ENCODE measurements around the gene AKAP13. TPM values are rescaled to one million over a fixed set of nuclear protein-coding genes. Genes with fewer than 3 reads are reported as not detected.
"Not testable (repeated sequence)": the region's sequence is repeated elsewhere in the genome, so short reads cannot be mapped to it uniquely, and the experiment has no call there.

The AKAP13 gene
- total RNA-seq, 1 experiment from 2014 or later: 47.3 TPM

DNA sequence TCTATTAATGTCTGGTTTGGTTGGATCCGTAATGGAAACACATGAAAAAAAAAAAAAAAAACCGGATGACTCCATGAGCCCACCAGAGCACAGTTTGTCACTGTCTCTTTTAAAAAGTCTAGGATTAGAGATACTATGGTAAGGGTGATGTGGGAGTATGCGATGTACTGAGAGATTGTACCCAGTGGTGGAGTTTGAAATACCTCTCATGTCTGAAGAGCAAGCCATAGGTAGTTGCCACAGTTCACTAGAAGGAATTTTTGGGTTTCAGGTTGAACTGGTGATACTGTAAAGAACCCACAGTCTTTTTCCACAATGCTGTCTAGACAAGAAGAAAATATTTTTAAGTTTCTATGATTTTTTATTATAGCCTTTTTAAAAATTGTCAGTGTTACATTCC, 281.5 kb downstream of the AKAP13 start:
- Histone ChIP-seq H4K5ac (ENCODE audit: insufficient read length, low read depth, low read length) (no peak overlapping the region), H3K18ac (ENCODE audit: insufficient read length, low read depth, low read length) (no peak overlapping the region), H2BK5ac (ENCODE audit: insufficient read length, low read length) (no peak overlapping the region), H3K23me2 (ENCODE audit: insufficient read length, low read depth, low read length, poor library complexity, severe bottlenecking) (no peaks in the 10 kb centered on the region), H4K20me1 (ENCODE audit: control insufficient read depth, insufficient read depth, insufficient read length) (no peaks in the 10 kb centered on the region), H3T11ph (ENCODE audit: low read length) (no peak overlapping the region), H3K4me2 (ENCODE audit: insufficient read depth, insufficient read length, low read length) (no peak overlapping the region), H4K91ac (ENCODE audit: insufficient read length, low read depth, low read length) (no peak overlapping the region), H2BK120ac (ENCODE audit: low read depth, low read length, poor library complexity, severe bottlenecking) (no peak overlapping the region), H4K8ac (replicated peaks; ENCODE audit: insufficient read length, low read depth, low read length) (no peak overlapping the region), H3K9ac (ENCODE audit: extremely low read depth, insufficient read length, low read length) (no peak overlapping the region), H2BK20ac (ENCODE audit: low read depth, low read length, poor library complexity, severe bottlenecking) (no peak overlapping the region), H3K9me3 (ENCODE audit: control insufficient read depth, low read depth, low read length) (no peaks in the 10 kb centered on the region), H3K79me1 (ENCODE audit: insufficient read depth, low read depth, low read length, poor library complexity, severe bottlenecking) (no peaks in the 10 kb centered on the region), H2BK15ac (ENCODE audit: low read depth, low read length) (no peak overlapping the region), H3K27ac (ENCODE audit: insufficient read length, low read depth, low read length) (no peak overlapping the region), H2AK5ac (ENCODE audit: insufficient read length, low read length) (no peak overlapping the region), H3K56ac (ENCODE audit: insufficient read length, low read depth, low read length) (no peak overlapping the region), H3K79me2 (ENCODE audit: insufficient read depth, low read length) (no peaks in the 10 kb centered on the region), H2BK12ac (ENCODE audit: insufficient read length, low read depth, low read length) (no peak overlapping the region), H3K4me1 (ENCODE audit: insufficient read depth, low read length) (no peaks in the 10 kb centered on the region), H3K4ac (ENCODE audit: low read depth, low read length) (no peak overlapping the region), H3K23ac (ENCODE audit: insufficient read length, low read depth, low read length) (no peak overlapping the region), H3K14ac (ENCODE audit: insufficient read depth, low read length) (no peak overlapping the region), H2AFZ (ENCODE audit: low read length) (no peak overlapping the region), H3K27me3 (ENCODE audit: insufficient read depth, low read length) (no peaks in the 10 kb centered on the region)
- no peaks in the 10 kb centered on the region for H3K9me3 Mint-ChIP-seq
- no peak overlapping the region for H3K27ac Mint-ChIP-seq
- no CpG with 5 or more reads among the region's 3 CpGs for WGBS (ENCODE audit: extremely low coverage, insufficient read length, low lambda C conversion rate)
- no peaks in the 10 kb centered on the region for H3K4me1 Mint-ChIP-seq
- peaks cover 15 to 36% (median 25%) of the 10 kb centered on the region in 3 experiments; a peak in 6 of 7 replicates for H3K36me3 Mint-ChIP-seq (ENCODE audit: insufficient read depth in 1 of 3, low read depth in 3 of 3)
- DNase-seq: no peak
- TF ChIP-seq, protein P1, sequence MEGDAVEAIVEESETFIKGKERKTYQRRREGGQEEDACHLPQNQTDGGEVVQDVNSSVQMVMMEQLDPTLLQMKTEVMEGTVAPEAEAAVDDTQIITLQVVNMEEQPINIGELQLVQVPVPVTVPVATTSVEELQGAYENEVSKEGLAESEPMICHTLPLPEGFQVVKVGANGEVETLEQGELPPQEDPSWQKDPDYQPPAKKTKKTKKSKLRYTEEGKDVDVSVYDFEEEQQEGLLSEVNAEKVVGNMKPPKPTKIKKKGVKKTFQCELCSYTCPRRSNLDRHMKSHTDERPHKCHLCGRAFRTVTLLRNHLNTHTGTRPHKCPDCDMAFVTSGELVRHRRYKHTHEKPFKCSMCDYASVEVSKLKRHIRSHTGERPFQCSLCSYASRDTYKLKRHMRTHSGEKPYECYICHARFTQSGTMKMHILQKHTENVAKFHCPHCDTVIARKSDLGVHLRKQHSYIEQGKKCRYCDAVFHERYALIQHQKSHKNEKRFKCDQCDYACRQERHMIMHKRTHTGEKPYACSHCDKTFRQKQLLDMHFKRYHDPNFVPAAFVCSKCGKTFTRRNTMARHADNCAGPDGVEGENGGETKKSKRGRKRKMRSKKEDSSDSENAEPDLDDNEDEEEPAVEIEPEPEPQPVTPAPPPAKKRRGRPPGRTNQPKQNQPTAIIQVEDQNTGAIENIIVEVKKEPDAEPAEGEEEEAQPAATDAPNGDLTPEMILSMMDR (conservative IDR thresholded peaks at IDR 0.05): no peak
- no peak overlapping the region for H3K4me3 Mint-ChIP-seq
- H3K27me3 Mint-ChIP-seq (ENCODE audit: low read depth): no peaks in the 10 kb centered on the region

DNA sequence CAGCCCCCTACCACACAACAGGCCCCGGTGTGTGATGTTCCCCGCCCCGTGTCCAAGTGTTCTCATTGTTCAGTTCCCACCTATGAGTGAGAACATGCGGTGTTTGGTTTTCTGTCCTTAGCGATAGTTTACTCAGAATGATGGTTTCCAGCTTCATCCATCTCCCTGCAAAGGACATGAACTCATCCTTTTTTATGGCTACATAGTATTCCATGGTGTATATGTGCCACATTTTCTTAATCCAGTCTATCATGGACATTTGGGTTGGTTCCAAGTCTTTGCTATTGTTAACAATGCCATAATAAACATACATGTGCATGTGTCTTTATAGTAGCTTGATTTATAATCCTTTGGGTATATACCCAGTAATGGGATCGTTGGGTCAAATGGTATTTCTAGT, 285.3 kb downstream of the AKAP13 start:
- not testable (repeated sequence) for H3K4ac ChIP-seq (ENCODE audit: low read depth, low read length); H3K4me2 ChIP-seq (ENCODE audit: insufficient read depth, insufficient read length, low read length); H3K27me3 Mint-ChIP-seq (ENCODE audit: low read depth); H2BK15ac ChIP-seq (ENCODE audit: low read depth, low read length); H3K9me3 Mint-ChIP-seq; H3K4me3 Mint-ChIP-seq; H3K14ac ChIP-seq (ENCODE audit: insufficient read depth, low read length); H2BK20ac ChIP-seq (ENCODE audit: low read depth, low read length, poor library complexity, severe bottlenecking); H3K9ac ChIP-seq (ENCODE audit: extremely low read depth, insufficient read length, low read length); H3T11ph ChIP-seq (ENCODE audit: low read length); H2AK5ac ChIP-seq (ENCODE audit: insufficient read length, low read length); H4K20me1 ChIP-seq (ENCODE audit: control insufficient read depth, insufficient read depth, insufficient read length); H2BK12ac ChIP-seq (ENCODE audit: insufficient read length, low read depth, low read length); H4K8ac ChIP-seq (replicated peaks; ENCODE audit: insufficient read length, low read depth, low read length); H3K79me2 ChIP-seq (ENCODE audit: insufficient read depth, low read length); H3K27ac ChIP-seq (ENCODE audit: insufficient read length, low read depth, low read length); H2BK120ac ChIP-seq (ENCODE audit: low read depth, low read length, poor library complexity, severe bottlenecking); H3K23ac ChIP-seq (ENCODE audit: insufficient read length, low read depth, low read length); H3K27me3 ChIP-seq (ENCODE audit: insufficient read depth, low read length); H3K79me1 ChIP-seq (ENCODE audit: insufficient read depth, low read depth, low read length, poor library complexity, severe bottlenecking); H2BK5ac ChIP-seq (ENCODE audit: insufficient read length, low read length); DNase-seq; H3K4me1 Mint-ChIP-seq; H3K4me1 ChIP-seq (ENCODE audit: insufficient read depth, low read length); H3K9me3 ChIP-seq (ENCODE audit: control insufficient read depth, low read depth, low read length); H3K18ac ChIP-seq (ENCODE audit: insufficient read length, low read depth, low read length); H4K91ac ChIP-seq (ENCODE audit: insufficient read length, low read depth, low read length); H3K27ac Mint-ChIP-seq; H3K56ac ChIP-seq (ENCODE audit: insufficient read length, low read depth, low read length); H3K23me2 ChIP-seq (ENCODE audit: insufficient read length, low read depth, low read length, poor library complexity, severe bottlenecking); H4K5ac ChIP-seq (ENCODE audit: insufficient read length, low read depth, low read length); H2AFZ ChIP-seq (ENCODE audit: low read length)
- H3K36me3 Mint-ChIP-seq (ENCODE audit: insufficient read depth in 1 of 3, low read depth in 3 of 3): peaks cover 18 to 45% (median 44%) of the 10 kb centered on the region in 3 experiments; a peak in 6 of 7 replicates
- no CpG with 5 or more reads among the region's 6 CpGs for WGBS (ENCODE audit: extremely low coverage, insufficient read length, low lambda C conversion rate)
